BLaER1 treated with 17β-estradiol and CSF1 and Interleukin-3, amounts not matched to agents 10 nM and 100 nM (cell line): ENCODE results near the gene NLE1.
"Not testable (repeated sequence)": the region's sequence is repeated elsewhere in the genome, so short reads cannot be mapped to it uniquely, and the experiment has no call there.

ENCODE experiments used
- H3K27ac ChIP-seq, 11 experiments: shearing (Covaris generic); formaldehyde crosslinking; 2 replicates each; pipeline ENCODE4 v1.8.1; 2022
- H3K27me3 ChIP-seq, 11 experiments: shearing (Covaris generic); formaldehyde crosslinking; 2 replicates each; pipeline ENCODE4 v1.8.1; 2022
- H3K36me3 ChIP-seq, 11 experiments: shearing (Covaris generic); formaldehyde crosslinking; 2 replicates each; pipeline ENCODE4 v1.8.1; 2022
- H3K4me1 ChIP-seq, 10 experiments: shearing (Covaris generic); formaldehyde crosslinking; 2 replicates each; pipeline ENCODE4 v1.8.1; 2022
- H3K4me2 ChIP-seq, 11 experiments: shearing (Covaris generic); formaldehyde crosslinking; 2 replicates each; pipeline ENCODE4 v1.8.1; 2022
- H3K4me3 ChIP-seq, 10 experiments: shearing (Covaris generic); formaldehyde crosslinking; 2 replicates each; pipeline ENCODE4 v1.8.1; 2022
- H3K9ac ChIP-seq, 11 experiments: shearing (Covaris generic); formaldehyde crosslinking; 2 replicates each; pipeline ENCODE4 v1.8.1; 2022
- H3K9me3 ChIP-seq, 11 experiments: shearing (Covaris generic); formaldehyde crosslinking; replicated peaks in 1 of 11; 2 replicates each; pipeline ENCODE4 v1.8.1; 2022
- H4K20me1 ChIP-seq, 11 experiments: shearing (Covaris generic); formaldehyde crosslinking; 2 replicates each; pipeline ENCODE4 v1.8.1; 2022
- Cebpa-rat ChIP-seq, 11 experiments: shearing (Covaris generic); IDR thresholded peaks; 2 replicates each; pipeline ENCODE4 v1.8.1; 2022

The NLE1 gene

DNA sequence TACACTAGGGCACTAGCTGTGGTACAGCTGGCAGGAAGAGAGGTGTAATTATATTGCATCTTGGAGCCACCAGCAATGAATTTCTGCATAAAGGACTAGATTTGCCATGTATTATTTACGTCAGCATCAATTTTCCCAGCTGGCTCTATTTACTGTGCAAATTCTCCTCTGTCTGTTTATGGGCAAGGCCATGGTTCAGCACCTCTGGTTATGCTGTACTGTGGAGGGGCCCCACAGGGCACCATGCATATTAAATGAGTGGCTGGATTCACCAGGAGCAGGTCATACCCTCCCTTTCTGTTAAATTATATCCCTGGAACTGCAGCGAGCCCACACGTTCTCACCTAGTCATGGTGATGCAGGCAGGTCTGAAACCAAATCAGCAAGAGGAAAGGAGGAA, 42.2 kb downstream of the NLE1 start:
- Histone ChIP-seq H3K27me3 (no peaks in the 10 kb centered on the region), H3K4me2 (peak overlapping the region in 3 of 11 experiments; percentile 18 to 54 (median 49); a peak in 2 of 22 replicates), H3K9ac (no peak overlapping the region), H3K36me3 (peaks cover 33 to 82% (median 67%) of the 10 kb centered on the region in 11 experiments), H3K4me1 (peaks cover 0 to 51% (median 15%) of the 10 kb centered on the region in 10 experiments; a peak in 14 of 20 replicates), H3K9me3 (no peaks in the 10 kb centered on the region), H4K20me1 (0 out of 22 replicates have a peak, but pooled peaks cover 0 to 3% (median 0%) of the 10 kb centered on the region in 11 experiments), H3K4me3 (no peak overlapping the region), H3K27ac (peak overlapping the region in 2 of 11 experiments; percentile 7 to 22; a peak in 1 of 22 replicates)
- no peak for TF ChIP-seq Cebpa-rat (IDR thresholded peaks at IDR 0.05)

DNA sequence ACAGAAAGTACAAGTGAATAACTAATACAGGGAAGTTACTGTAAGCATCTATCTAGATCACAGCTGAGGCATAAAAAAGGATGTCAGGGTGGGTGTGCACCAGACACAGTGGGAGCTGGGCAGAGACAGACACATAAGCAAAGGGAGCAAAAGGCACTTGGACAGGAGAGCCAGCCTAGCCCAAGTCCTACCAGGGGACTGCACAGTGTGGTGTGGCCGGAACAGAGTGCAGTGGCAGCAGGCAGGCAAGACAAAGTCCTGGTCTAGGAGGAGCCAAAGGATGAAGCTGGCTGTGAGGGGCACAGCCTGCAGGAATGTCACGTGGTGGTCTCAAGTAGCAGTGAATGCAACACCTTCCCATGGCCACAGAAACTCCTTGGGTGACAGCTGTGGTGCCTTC, 44.3 kb downstream of the NLE1 start:
- Histone ChIP-seq H3K4me1 (peaks cover 0 to 60% (median 18%) of the 10 kb centered on the region in 10 experiments; a peak in 14 of 20 replicates), H3K9me3 (no peaks in the 10 kb centered on the region), H3K4me2 (0 out of 22 replicates have a peak overlapping the region, but pooled peaks of 1 of the 11 experiments have one; percentile 30), H3K9ac (no peak overlapping the region), H3K27me3 (no peaks in the 10 kb centered on the region), H3K27ac (0 out of 22 replicates have a peak overlapping the region, but pooled peaks of 1 of the 11 experiments have one; percentile 2), H3K36me3 (peaks cover 26 to 62% (median 48%) of the 10 kb centered on the region in 11 experiments), H4K20me1 (no peaks in the 10 kb centered on the region), H3K4me3 (no peak overlapping the region)
- no peak for TF ChIP-seq Cebpa-rat (IDR thresholded peaks at IDR 0.05)

DNA sequence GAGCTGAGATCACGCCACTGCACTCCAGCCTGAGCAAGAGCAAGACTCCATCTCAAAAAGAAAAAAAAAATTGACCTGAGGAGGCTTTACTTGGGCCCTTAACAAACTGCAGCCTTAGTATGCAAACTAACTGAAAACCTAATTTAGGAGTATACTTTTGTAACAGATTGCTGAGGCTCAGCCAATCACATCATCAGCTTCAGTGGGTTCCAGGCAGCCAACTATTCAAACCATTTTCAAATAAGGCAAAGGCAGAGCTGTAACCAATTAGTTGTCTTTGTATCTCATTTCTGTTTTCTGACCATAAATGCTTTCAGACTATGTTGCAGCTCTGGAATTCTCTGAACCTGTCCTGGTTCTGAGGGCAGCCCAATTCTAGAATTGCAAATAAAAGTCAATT, 46.4 kb downstream of the NLE1 start:
- peaks cover 0 to 57% (median 18%) of the 10 kb centered on the region in 10 experiments; a peak in 14 of 20 replicates for H3K4me1 ChIP-seq
- H4K20me1 ChIP-seq, result no peaks in the 10 kb centered on the region
- TF ChIP-seq Cebpa-rat (IDR thresholded peaks at IDR 0.05), result no peak
- no peaks in the 10 kb centered on the region for H3K27me3 ChIP-seq
- peaks cover 11 to 42% (median 30%) of the 10 kb centered on the region in 11 experiments for H3K36me3 ChIP-seq
- H3K9me3 ChIP-seq, result no peaks in the 10 kb centered on the region
- peak overlapping the region in 1 of 11 experiments; percentile 19; a peak in 1 of 22 replicates for H3K27ac ChIP-seq
- H3K4me3 ChIP-seq, result no peak overlapping the region
- no peak overlapping the region; a peak in 1 of 22 replicates for H3K4me2 ChIP-seq
- H3K9ac ChIP-seq, result no peak overlapping the region

DNA sequence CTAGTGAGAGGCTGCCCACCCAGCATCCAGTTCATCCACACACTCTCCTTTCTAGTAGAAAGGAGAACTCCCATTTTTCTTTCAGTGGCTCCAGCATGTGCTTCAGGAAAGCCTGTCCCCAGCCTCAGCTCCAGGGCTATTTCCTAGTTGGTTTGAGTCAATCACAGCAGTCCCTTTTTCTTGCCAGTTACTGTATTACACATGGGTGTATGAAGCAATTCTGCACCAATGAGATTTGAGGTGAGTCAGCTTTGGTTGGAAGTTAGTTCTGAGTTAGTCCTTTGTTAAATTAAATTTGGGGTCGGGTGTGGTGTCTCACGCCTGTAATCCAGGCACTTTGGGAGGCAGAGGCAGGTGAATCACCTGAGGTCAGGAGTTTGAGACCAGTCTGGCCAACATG, 47.2 kb downstream of the NLE1 start:
- no peak overlapping the region for H3K4me3 ChIP-seq
- no peaks in the 10 kb centered on the region for H4K20me1 ChIP-seq
- H3K36me3 ChIP-seq, result peaks cover 2 to 34% (median 22%) of the 10 kb centered on the region in 11 experiments; a peak in 20 of 22 replicates
- H3K4me1 ChIP-seq, result peaks cover 4 to 57% (median 23%) of the 10 kb centered on the region in 10 experiments
- H3K27me3 ChIP-seq, result no peaks in the 10 kb centered on the region
- TF ChIP-seq Cebpa-rat (IDR thresholded peaks at IDR 0.05), result 0 out of 22 replicates have a peak, but pooled peaks of 1 of the 11 experiments have one; percentile 14
- peak overlapping the region in 2 of 11 experiments; percentile 13 to 19; a peak in 2 of 22 replicates for H3K27ac ChIP-seq
- H3K9ac ChIP-seq, result no peak overlapping the region
- H3K4me2 ChIP-seq, result peak overlapping the region in 3 of 11 experiments; percentile 23 to 40 (median 31); a peak in 7 of 22 replicates
- H3K9me3 ChIP-seq, result no peaks in the 10 kb centered on the region

DNA sequence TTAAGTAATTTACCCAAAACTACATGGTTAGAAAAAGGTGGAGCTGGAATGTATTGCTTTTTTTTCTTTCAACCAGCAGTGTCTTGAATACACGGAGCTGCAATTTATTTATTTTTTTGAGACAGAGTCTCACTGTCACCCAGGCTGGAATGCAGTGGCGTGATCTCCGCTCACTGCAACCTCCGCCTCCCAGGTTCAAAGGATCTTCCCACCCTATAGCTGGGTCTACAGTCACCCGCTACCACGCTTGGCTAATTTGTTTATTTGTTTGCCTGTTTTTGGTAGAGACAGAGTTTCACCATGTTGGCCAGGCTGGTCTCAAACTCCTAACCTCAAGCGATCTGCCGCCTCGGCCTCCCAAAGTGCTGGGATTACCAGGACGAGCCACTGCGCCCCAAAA, 51.4 kb downstream of the NLE1 start:
- not testable (repeated sequence) for H3K4me3 ChIP-seq, H3K9ac ChIP-seq, H3K27me3 ChIP-seq, H3K36me3 ChIP-seq, H3K9me3 ChIP-seq
- Histone ChIP-seq H3K4me1 (peaks cover 25 to 54% (median 36%) of the 10 kb centered on the region in 10 experiments), H3K27ac (peak overlapping the region in 1 of 11 experiments; percentile 93; a peak in 2 of 22 replicates), H3K4me2 (peak overlapping the region in 8 of 11 experiments; percentile 83 to 97 (median 93); a peak in 6 of 22 replicates), H4K20me1 (peaks cover 0 to 12% (median 0%) of the 10 kb centered on the region in 11 experiments; a peak in 6 of 22 replicates)

DNA sequence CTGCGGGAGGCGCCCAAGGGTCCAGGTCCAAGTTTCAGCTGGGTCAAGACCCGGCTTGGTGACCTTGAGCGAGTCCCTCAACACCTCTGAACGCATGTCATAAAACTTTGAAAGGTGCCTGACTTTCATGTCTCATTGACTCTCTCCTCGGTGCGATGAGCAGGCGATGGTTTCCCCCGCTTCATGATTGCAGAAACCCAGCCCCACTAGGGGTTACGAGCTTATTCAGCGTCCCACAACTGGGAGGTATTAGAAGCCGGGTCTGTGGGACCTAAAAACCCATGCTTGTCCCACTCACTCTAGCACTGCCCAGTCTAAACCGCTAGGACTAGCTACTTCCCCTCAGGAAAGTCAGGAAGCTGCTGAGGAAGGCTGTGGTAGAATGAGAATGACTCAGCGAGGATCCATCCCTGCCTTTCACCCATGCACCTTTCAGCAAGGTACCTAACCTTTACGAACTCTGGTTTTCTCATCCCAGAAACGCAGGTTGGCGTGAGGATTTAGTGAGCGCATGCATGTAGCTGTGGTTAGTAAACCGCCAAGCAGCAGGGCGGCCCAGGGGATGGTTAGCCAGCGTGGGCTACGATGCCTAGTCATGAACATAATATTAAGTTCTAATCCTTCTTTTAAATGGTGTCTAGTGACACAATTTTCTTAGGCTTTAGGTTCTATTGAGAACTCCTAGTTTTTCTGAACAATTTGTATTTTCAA, 52.4 kb downstream of the NLE1 start:
- Histone ChIP-seq H3K27me3 (no peaks in the 10 kb centered on the region; a peak in 2 of 22 replicates), H4K20me1 (peaks cover 0 to 17% (median 0%) of the 10 kb centered on the region in 11 experiments; a peak in 7 of 22 replicates), H3K9ac (peak overlapping the region; percentile 70 to 98 (median 81)), H3K9me3 (no peaks in the 10 kb centered on the region), H3K27ac (peak overlapping the region; percentile 45 to 93 (median 85); a peak in 21 of 22 replicates), H3K4me2 (peak overlapping the region; percentile 65 to 97 (median 90)), H3K4me3 (peak overlapping the region; percentile 50 to 100 (median 64)), H3K4me1 (peaks cover 25 to 54% (median 39%) of the 10 kb centered on the region in 10 experiments), H3K36me3 (peaks cover 0 to 3% (median 0%) of the 10 kb centered on the region in 11 experiments; a peak in 1 of 22 replicates)
- TF ChIP-seq Cebpa-rat (IDR thresholded peaks at IDR 0.05), result no peak

DNA sequence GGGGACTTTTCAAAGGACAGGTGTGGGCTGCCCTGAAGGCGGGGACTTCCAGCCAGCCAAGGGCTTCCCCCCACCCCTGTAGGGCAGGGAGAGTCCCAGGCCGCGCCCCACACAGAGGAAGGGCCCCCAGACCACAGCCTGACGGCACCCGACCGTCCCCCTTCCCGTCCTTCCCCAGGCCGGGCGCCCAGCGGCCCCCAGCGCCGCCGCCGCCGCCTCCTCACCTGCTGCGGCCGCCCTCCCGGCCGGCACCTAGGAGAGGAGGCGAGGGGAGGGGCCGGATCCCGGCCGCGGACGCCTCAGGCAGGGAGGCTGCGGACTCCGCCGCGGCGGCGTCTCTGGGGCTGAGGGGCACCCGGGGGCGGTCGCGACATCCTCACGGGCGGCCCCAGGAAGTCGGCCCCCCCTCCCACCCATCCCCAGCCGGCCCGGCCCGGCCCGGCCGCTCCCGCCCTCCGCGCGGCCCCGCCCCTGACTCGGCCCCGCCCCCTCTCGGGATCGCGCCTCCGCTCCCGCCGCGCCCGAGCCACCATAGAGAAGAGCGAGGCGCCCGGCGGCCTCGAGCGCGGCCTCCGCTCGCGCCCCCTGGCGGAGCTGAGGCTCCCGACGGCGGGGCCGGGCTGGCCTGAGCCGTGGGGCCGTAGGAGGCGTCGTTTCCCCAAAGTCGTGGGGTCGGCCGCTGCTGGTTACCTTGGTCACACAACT, 53.1 kb downstream of the NLE1 start:
- Histone ChIP-seq H3K9me3 (no peaks in the 10 kb centered on the region), H3K36me3 (peaks cover 0 to 10% (median 0%) of the 10 kb centered on the region in 11 experiments; a peak in 1 of 22 replicates), H4K20me1 (peaks cover 0 to 17% (median 0%) of the 10 kb centered on the region in 11 experiments; a peak in 7 of 22 replicates), H3K27me3 (no peaks in the 10 kb centered on the region; a peak in 2 of 22 replicates), H3K9ac (peak overlapping the region; percentile 91 to 98 (median 94)), H3K27ac (peak overlapping the region; percentile 87 to 97 (median 92)), H3K4me1 (peaks cover 25 to 52% (median 37%) of the 10 kb centered on the region in 10 experiments), H3K4me2 (peak overlapping the region; percentile 87 to 99 (median 95)), H3K4me3 (peak overlapping the region; percentile 84 to 100 (median 96))
- no peak for TF ChIP-seq Cebpa-rat (IDR thresholded peaks at IDR 0.05)

DNA sequence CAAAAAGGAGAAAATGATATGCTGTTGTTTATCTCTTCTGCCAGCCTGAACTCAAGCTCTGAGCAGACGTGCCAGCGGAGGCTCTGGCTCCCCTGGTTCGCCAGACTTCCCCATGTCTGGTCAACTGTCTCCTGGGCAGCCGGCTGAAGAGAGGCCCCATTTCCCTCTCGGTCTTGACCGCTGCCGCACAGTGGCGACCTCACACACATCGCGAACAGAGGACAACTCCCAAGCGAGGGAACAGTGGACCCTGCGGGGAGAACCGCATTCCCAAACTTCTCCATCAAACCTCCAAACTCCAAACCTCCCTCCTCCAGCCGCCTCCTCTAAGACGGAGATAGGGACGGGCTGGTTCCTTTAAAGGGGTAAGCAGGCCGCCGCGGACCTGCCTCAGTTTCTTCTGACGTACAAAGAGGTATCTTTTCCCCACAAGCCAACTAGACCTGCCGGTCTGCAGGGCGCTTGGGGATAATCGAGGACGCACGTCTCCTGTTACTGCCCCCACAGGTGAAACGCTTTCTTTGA, 53.7 kb downstream of the NLE1 start:
- H3K9me3 ChIP-seq, result no peaks in the 10 kb centered on the region
- peak overlapping the region; percentile 87 to 97 (median 92) for H3K27ac ChIP-seq
- H3K4me3 ChIP-seq, result peak overlapping the region; percentile 84 to 100 (median 96)
- TF ChIP-seq Cebpa-rat (IDR thresholded peaks at IDR 0.05), result no peak
- peaks cover 0 to 17% (median 0%) of the 10 kb centered on the region in 11 experiments; a peak in 7 of 22 replicates for H4K20me1 ChIP-seq
- H3K9ac ChIP-seq, result peak overlapping the region; percentile 91 to 98 (median 94)
- no peaks in the 10 kb centered on the region; a peak in 2 of 22 replicates for H3K27me3 ChIP-seq
- H3K4me1 ChIP-seq, result peaks cover 25 to 58% (median 39%) of the 10 kb centered on the region in 10 experiments
- peaks cover 0 to 13% (median 0%) of the 10 kb centered on the region in 11 experiments; a peak in 1 of 22 replicates for H3K36me3 ChIP-seq
- peak overlapping the region; percentile 78 to 99 (median 90) for H3K4me2 ChIP-seq
